T-helper 9 cell (primary cell): ENCODE measurements around the gene HDAC10.
"Not testable (repeated sequence)": the region's sequence is repeated elsewhere in the genome, so short reads cannot be mapped to it uniquely, and the experiment has no call there.

ENCODE experiments used
- DNase-seq: peaks from one replicate; pipeline ENCODE4 v3.0.0-alpha.2; 2020

The HDAC10 gene

DNA sequence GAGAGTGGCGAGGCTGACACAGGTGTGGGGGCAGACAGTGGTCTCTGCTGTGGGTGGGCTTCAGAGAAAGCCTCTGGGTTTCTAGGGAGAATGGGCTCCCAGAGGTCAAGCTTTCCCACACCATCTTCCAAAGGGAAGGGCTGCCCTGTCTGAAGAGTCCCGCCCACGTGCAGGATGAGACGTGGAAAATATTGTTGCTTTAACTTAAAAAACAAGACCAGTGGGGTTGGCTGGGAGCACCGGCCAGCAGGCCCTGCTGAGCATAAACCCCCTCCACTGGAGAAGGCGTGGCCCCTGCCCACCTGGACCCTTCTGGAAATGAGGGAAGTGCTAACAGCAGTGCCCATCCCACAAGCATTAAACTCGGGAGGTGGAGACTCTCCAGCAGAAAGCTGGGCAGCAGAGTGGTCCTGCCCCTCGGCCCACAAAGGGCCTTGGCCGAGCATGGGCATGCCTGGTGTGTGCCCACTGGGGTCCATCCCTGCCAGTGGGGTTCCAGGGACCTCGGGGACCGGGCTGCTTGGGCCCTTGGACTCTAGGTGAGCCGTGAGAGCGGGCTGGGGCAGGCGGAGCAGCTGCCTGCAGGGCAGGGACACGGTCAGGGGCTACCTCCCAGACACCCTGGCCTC is 34.9 kb downstream of the HDAC10 start:
- no peak for DNase-seq

- no peak for DNase-seq
Observed at GRCh38 chr22:50215297-50216054, 35.6 kb downstream of the HDAC10 start.

- no peak for DNase-seq
Observed at GRCh38 chr22:50213263-50213662, 37.8 kb downstream of the HDAC10 start.

- DNase-seq = no peak
Observed at GRCh38 chr22:50211147-50211546, 39.9 kb downstream of the HDAC10 start.

DNA sequence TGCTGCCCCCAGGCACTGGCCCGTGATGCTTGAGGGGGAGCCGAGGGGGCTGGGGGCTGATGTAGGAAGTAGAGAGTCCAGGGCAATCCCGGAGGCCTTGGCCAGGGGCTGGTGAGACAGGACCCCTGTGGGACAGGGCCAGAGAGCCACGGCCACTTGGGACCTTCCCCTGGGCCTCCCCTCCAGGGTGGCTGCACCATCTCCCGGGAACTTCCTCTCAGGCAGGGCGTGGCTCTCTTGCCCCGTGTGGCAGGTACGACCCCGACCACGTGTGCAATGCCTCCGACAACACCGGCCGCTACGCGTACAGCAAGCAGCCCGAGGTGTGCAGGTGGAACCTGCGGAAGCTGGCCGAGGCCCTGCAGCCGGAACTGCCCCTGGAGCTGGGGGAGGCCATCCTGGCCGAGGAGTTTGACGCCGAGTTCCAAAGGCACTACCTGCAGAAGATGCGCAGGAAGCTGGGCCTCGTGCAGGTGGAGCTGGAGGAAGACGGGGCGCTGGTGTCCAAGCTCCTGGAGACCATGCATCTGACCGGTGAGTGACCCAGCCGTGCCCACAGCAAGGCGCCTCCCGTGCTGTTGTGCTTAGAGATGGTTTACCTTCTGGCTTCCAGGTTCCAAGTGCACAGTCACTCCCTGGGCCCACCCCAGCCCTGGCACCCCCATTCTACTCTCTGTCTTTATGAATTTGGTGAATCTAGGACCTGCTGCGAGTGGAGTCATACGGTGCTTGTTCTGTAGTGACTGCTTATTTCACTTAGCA is 40.5 kb downstream of the HDAC10 start:
- no peak for DNase-seq

DNA sequence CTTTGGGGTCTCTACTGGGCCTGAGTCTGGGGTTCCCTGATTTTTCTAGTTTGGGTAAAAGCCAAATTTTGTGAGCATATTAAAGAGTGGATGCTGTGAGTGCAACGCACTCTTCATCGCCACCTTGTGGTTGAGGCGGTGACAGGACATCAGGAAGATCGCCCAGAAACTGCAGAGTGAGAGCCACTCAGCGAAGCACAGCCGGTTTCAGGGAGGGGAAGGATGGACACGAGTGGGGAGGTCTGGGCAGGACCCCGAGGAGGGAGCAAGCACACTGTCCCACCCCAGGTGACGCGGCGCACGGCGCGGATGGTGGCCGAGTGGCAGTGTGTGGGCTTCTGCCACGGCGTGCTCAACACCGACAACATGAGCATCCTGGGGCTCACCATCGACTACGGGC is 41.2 kb downstream of the HDAC10 start:
- DNase-seq = peak; percentile 70

DNA sequence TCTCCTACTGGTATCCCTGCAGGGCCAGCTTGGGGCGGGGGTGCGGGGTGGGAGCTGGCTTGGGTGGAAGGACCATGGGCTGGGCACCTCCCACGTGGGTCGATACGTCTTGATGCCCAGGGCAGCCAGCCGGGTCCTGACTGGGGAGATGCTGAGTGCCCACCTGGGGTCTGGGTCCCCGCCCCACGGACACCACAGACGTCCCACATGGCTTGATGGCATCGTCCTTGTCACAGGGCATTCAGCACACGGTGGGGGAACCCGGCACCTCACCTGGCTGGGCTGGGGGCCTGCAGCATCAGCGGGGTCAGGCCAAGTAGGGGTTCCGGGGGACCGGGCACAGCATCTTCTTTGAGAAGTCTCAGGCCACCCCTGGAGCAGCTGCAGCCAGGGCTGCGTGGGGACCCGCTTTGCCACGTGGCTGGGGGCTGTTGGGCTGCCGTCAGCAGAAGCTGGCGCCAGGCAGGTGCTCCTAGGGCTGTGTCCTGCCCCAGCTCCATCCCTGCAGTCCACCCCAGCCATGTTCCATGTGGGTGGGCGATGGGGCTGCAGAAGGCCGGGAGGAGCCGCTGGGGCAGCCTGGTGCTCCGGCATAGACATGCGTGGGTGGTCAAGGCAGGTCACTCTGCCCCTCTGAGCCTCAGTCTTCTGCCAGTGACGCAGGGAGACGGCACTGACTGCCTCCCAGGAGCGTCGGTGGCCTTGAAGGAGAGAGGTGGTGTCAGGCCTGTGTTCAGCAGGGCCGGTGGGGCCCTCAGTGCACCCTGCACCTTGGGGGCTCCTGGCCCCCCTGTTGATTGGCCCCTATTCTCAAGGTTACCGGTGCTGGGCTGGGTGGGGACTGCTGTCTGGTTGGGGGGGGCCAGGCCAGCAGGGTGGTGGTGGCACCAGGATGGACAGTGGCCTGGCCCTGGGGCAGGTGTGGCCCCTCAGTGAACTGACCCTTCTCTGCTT is 41.8 kb downstream of the HDAC10 start:
- no peak for DNase-seq

GRCh38 chr22:50208430-50208938 is 42.6 kb downstream of the HDAC10 start:
- DNase-seq = no peak

GRCh38 chr22:50207383-50208140 is 43.5 kb downstream of the HDAC10 start:
- DNase-seq = no peak

GRCh38 chr22:50206599-50206998 is 44.5 kb downstream of the HDAC10 start:
- no peak for DNase-seq

- no peak for DNase-seq
Observed at GRCh38 chr22:50205781-50206569, 45.1 kb downstream of the HDAC10 start.

GRCh38 chr22:50204998-50205397 is 46.1 kb downstream of the HDAC10 start:
- DNase-seq = not testable (repeated sequence)

- no peak for DNase-seq
Observed at GRCh38 chr22:50204571-50204970, 46.5 kb downstream of the HDAC10 start.

DNA sequence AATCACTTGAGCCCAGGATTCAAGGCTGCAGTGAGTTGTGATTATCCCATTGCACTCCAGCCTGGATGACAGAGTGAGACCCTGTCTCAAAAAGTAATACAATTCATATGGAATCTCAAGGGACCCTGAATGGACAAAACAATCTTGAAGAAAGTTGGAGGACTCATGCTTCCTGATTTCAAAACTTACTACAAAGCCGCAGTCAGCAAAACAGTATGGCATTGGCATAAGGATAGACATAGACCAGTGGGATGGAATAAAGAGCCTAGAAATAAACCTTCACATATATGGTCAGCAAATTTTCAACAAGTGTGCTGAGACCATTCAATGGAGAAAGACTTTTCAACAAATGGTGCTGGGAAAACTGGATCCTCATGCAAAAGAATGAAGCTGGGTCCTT is 47.8 kb downstream of the HDAC10 start:
- DNase-seq = no peak

DNA sequence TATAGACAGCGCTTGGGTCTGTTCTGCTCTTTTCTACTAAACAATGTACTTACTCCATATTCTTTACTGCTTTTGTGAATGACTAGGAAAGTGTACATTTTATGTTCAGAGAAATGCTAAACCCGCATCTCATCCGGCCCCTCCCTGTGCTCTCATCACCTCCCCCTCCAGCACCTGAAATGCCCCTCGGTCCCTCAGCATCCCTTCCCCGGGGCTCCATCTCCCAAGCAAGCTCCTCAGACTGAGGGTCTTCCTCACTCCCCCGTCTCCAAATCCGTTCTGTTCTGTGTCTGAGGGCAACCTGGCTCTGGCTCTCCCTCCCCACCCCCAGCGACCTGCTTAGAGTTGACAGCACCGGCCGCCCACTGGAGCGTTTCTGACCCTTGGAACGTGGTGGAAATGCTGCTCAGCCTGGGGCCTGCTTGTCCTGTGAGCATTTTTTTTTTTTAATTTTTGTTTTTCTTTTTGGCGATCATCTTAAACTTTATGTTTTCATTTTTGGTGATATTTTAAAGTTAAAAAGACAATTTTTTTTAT is 48.9 kb downstream of the HDAC10 start:
- no peak for DNase-seq

- DNase-seq = no peak
Observed at GRCh38 chr22:50201191-50202129, 49.6 kb downstream of the HDAC10 start.

- DNase-seq = peak; percentile 82
Observed at GRCh38 chr22:50200461-50201190, 50.4 kb downstream of the HDAC10 start, which contains the start of gene SELENOO. TSS of gene SELENOO (plus strand) at chr22:50201011. CDS start at chr22:50201037, 26 bp downstream.

DNA sequence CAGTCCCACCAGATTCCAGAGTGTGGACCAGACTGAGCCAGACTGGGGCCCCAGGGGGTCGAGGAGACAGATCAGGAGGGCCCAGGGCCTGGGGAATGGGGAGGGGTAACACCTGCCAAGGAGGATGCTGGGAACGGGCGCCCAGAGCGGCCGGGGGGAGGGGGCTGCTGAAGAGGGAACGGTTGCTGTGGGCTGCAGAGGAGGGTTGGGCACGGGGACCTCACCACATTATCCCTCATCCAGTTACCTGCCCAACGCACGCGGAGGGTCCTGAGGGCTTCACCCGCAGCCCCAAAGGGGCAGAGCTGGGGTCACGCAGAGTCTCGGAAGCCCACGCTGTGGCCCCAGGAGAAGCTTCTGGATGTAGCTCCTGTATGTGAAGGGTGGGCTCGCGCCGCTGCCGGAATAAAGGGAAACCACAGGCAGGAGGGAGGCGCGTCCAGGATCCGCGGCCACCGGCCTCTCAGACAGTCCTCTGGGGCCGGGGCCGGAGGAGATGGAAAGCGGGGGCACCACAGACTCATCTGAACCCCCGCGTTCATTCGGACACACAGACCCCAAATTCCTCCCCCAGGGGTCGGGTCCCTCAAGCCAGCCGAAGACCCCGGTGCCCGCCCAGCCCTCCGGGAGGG is 51.1 kb downstream of the HDAC10 start:
- DNase-seq = no peak
